ENCODE results near the gene ALOX12B.

ALOX12B gene

DNA sequence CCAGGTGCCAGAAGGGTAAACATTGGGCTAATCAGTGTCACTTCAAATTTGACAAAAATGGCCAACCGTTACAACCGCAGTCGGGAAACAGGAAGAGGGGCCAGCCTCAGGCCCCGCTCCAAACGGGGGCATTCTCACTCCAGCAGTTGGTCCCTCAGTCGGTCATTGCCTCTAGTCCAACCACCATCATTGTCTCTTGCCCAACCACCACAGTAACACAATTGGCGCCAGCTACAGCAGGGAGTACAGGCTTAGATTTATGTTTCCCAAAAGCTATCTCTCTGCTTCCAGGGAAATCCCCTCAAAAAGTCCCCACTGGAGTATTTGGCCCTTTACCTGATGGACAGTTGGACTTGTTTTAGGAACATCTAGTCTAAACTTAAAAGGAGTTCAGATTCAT, 28.4 kb downstream of the ALOX12B start:
- peak overlapping the region; percentile 85 for H3K4me2 ChIP-seq
- no peaks in the 10 kb centered on the region for H4K20me1 ChIP-seq
- no peak overlapping the region for H3K27ac ChIP-seq
- H3K36me3 ChIP-seq: no peaks in the 10 kb centered on the region
- no peak for TF ChIP-seq Cebpa-rat (IDR thresholded peaks at IDR 0.05)
- H3K4me1 ChIP-seq: peaks cover 50% of the 10 kb centered on the region
- no peaks in the 10 kb centered on the region for H3K9me3 ChIP-seq
- no peak overlapping the region; the same call in 1 of the 2 replicates for H3K9ac ChIP-seq
- peaks cover 45% of the 10 kb centered on the region for H3K27me3 ChIP-seq
- H3K4me3 ChIP-seq: no peak overlapping the region

DNA sequence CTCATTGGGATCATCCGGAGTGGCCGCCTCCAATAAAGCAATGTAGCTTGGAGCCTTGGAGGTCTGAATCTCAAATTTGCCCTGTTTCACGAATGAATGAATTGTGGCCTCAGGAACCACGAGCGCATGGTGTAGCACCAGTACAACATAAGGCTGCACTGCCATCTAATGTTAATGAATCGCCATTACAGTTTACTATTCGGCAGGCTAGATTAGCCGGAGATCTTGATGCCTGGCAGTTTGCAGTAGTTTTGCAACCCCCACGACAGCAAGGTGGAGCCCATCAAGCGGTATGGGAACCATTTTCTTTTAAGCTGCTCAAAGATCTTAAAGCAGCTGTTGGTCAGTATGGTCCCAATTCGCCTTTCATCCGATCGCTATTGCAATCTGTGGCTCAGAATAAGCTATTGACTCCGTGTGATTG, 29.8 kb downstream of the ALOX12B start:
- H3K9ac ChIP-seq: no peak overlapping the region
- H3K4me3 ChIP-seq: no peak overlapping the region
- no peak for TF ChIP-seq Cebpa-rat (IDR thresholded peaks at IDR 0.05)
- no peaks in the 10 kb centered on the region for H3K9me3 ChIP-seq
- H4K20me1 ChIP-seq: no peaks in the 10 kb centered on the region
- peak overlapping the region; percentile 85 for H3K4me2 ChIP-seq
- peaks cover 50% of the 10 kb centered on the region for H3K4me1 ChIP-seq
- H3K27ac ChIP-seq: no peak overlapping the region
- peaks cover 32% of the 10 kb centered on the region for H3K27me3 ChIP-seq
- no peaks in the 10 kb centered on the region for H3K36me3 ChIP-seq

DNA sequence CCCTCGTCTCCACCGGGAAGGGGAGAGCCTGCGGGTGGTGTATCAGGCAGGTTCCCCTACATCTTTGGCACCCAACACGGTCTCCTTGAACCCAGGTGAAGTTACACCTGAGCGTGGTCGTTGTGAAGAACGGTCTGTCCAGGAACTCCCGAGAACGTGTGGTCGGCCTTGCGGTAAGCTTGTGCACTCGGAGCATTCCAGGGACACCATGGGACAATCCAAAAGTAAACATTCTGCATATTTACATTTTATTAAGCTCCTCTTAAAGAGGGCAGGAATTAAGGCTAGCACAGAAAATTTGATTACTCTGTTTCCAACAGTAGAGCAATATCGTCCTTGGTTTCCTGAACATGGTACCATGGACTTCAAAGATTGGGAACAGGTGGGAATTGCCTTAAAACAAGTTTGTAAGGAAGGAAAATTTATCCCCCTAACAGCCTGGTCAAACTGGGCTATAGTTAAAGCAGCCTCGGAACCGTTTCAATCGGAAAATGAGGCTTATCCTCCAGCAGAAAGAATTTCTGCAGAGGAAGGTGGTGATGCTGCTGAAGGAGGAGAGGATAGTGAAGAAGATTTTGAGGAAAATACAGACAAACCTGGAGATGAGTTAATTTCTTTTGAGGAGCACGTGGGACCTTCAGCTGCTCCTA, 30.4 kb downstream of the ALOX12B start:
- TF ChIP-seq Cebpa-rat (IDR thresholded peaks at IDR 0.05): no peak
- no peak overlapping the region for H3K27ac ChIP-seq
- H3K4me1 ChIP-seq: peaks cover 50% of the 10 kb centered on the region
- H3K4me2 ChIP-seq: peak overlapping the region; percentile 85
- no peaks in the 10 kb centered on the region for H3K36me3 ChIP-seq
- peaks cover 26% of the 10 kb centered on the region for H3K27me3 ChIP-seq
- no peak overlapping the region for H3K4me3 ChIP-seq
- H3K9me3 ChIP-seq: no peaks in the 10 kb centered on the region
- 0 out of 2 replicates have a peak overlapping the region, but pooled peaks have one; percentile 50 for H3K9ac ChIP-seq
- no peaks in the 10 kb centered on the region for H4K20me1 ChIP-seq

- Histone ChIP-seq H3K4me2 (peak overlapping the region; percentile 85), H3K9ac (peak overlapping the region; percentile 50; the same call in 1 of the 2 replicates), H3K27me3 (peaks cover 19% of the 10 kb centered on the region), H3K27ac (peak overlapping the region; percentile 54), H3K36me3 (no peaks in the 10 kb centered on the region), H3K4me3 (peak overlapping the region; percentile 31; the same call in 1 of the 2 replicates), H3K4me1 (peaks cover 50% of the 10 kb centered on the region), H3K9me3 (no peaks in the 10 kb centered on the region), H4K20me1 (no peaks in the 10 kb centered on the region)
- TF ChIP-seq Cebpa-rat (IDR thresholded peaks at IDR 0.05): peak; percentile 100
Measured at GRCh38 chr17:8056232-8056975, 31.1 kb downstream of the ALOX12B start.

GRCh38 chr17:8055851-8056231, 31.7 kb downstream of the ALOX12B start:
- peaks cover 13% of the 10 kb centered on the region for H3K27me3 ChIP-seq
- no peak overlapping the region; the same call in 1 of the 2 replicates for H3K9ac ChIP-seq
- no peaks in the 10 kb centered on the region for H3K9me3 ChIP-seq
- peak overlapping the region; percentile 85 for H3K4me2 ChIP-seq
- H3K27ac ChIP-seq: peak overlapping the region; percentile 54
- H3K36me3 ChIP-seq: no peaks in the 10 kb centered on the region
- H3K4me1 ChIP-seq: peaks cover 50% of the 10 kb centered on the region
- no peak overlapping the region for H3K4me3 ChIP-seq
- TF ChIP-seq Cebpa-rat (IDR thresholded peaks at IDR 0.05): no peak
- no peaks in the 10 kb centered on the region for H4K20me1 ChIP-seq

GRCh38 chr17:8053600-8053999, 33.9 kb downstream of the ALOX12B start:
- no peak overlapping the region for H3K4me2 ChIP-seq
- H3K9ac ChIP-seq: no peak overlapping the region
- H3K36me3 ChIP-seq: no peaks in the 10 kb centered on the region
- no peak overlapping the region for H3K27ac ChIP-seq
- no peak for TF ChIP-seq Cebpa-rat (IDR thresholded peaks at IDR 0.05)
- no peaks in the 10 kb centered on the region for H3K9me3 ChIP-seq
- H3K4me1 ChIP-seq: peaks cover 35% of the 10 kb centered on the region
- no peaks in the 10 kb centered on the region for H3K27me3 ChIP-seq
- no peaks in the 10 kb centered on the region for H4K20me1 ChIP-seq
- no peak overlapping the region for H3K4me3 ChIP-seq

- Histone ChIP-seq H4K20me1 (no peaks in the 10 kb centered on the region), H3K9me3 (no peaks in the 10 kb centered on the region), H3K27me3 (no peaks in the 10 kb centered on the region), H3K27ac (no peak overlapping the region), H3K36me3 (no peaks in the 10 kb centered on the region), H3K4me1 (peaks cover 24% of the 10 kb centered on the region), H3K4me2 (no peak overlapping the region), H3K4me3 (no peak overlapping the region), H3K9ac (no peak overlapping the region)
- no peak for TF ChIP-seq Cebpa-rat (IDR thresholded peaks at IDR 0.05)
Measured at GRCh38 chr17:8052256-8053252, 35.0 kb downstream of the ALOX12B start.

GRCh38 chr17:8051831-8052230, 35.7 kb downstream of the ALOX12B start:
- Histone ChIP-seq H3K4me1 (peaks cover 17% of the 10 kb centered on the region), H3K4me3 (no peak overlapping the region), H3K9ac (no peak overlapping the region), H3K27me3 (no peaks in the 10 kb centered on the region), H3K9me3 (no peaks in the 10 kb centered on the region), H3K27ac (no peak overlapping the region), H4K20me1 (no peaks in the 10 kb centered on the region), H3K36me3 (no peaks in the 10 kb centered on the region), H3K4me2 (no peak overlapping the region)
- no peak for TF ChIP-seq Cebpa-rat (IDR thresholded peaks at IDR 0.05)

- H3K4me3 ChIP-seq: no peak overlapping the region
- no peak for TF ChIP-seq Cebpa-rat (IDR thresholded peaks at IDR 0.05)
- H3K4me1 ChIP-seq: no peaks in the 10 kb centered on the region
- H3K4me2 ChIP-seq: no peak overlapping the region
- H3K27ac ChIP-seq: no peak overlapping the region
- no peaks in the 10 kb centered on the region for H3K36me3 ChIP-seq
- H4K20me1 ChIP-seq: no peaks in the 10 kb centered on the region
- 0 out of 2 replicates have a peak, but pooled peaks cover 4% of the 10 kb centered on the region for H3K27me3 ChIP-seq
- H3K9me3 ChIP-seq: no peaks in the 10 kb centered on the region
- H3K9ac ChIP-seq: no peak overlapping the region
Measured at GRCh38 chr17:8048736-8049135, 38.8 kb downstream of the ALOX12B start.
